Caco-2 (cell line): ENCODE data around the gene DUSP3. TPM values are rescaled to one million over a fixed set of nuclear protein-coding genes. Genes with fewer than 3 reads are reported as not detected.

ENCODE experiments used
- BruUV-seq: library from RNA; stranded (reverse); fragments of 400-500 nt; replicated peaks from 2 replicates; lab custom pipeline; 2021; lab: Mats Ljungman, UMichigan
- CTCF ChIA-PET: fragments of 300-600 bp; sonication (Branson Sonifier 250); formaldehyde crosslinking; loops from one replicate; lab custom pipeline; 2022; ENCODE audit warnings: antibody characterized with exemption; lab: Charles Lee
- POLR2A ChIA-PET: fragments of 300-600 bp; sonication (Branson Sonifier 250); formaldehyde crosslinking; loops from one replicate; lab custom pipeline; 2022; ENCODE audit warnings: antibody characterized with exemption; lab: Charles Lee
- DNase-seq, 2 experiments: peaks; one replicate each; pipeline versions ENCODE4 v3.0.0 to v3.0.0-alpha.2; 2020 to 2022
- H3K27me3 ChIP-seq: replicated peaks from 2 replicates; pipeline ENCODE4 v1.6.0; 2011; ENCODE audit warnings: low read length; ENCODE audit not compliant: control insufficient read depth, insufficient read depth
- H3K36me3 ChIP-seq: 2 replicates; pipeline ENCODE4 v1.5.1; 2011; ENCODE audit warnings: low read length; ENCODE audit not compliant: control insufficient read depth, insufficient read depth
- H3K4me1 ChIP-seq: fragments of 250-450 bp; sonication (Bioruptor Pico); 2 replicates; pipeline ENCODE4 v1.5.1; 2020; ENCODE audit warnings: mild to moderate bottlenecking
- H3K4me3 ChIP-seq: 2 replicates; pipeline ENCODE4 v1.5.1; 2011; ENCODE audit warnings: low read depth, mild to moderate bottlenecking, control low read depth, low read length
- H3K9me3 ChIP-seq: fragments of 250-450 bp; sonication (Bioruptor Pico); 2 replicates; pipeline ENCODE4 v1.5.1; 2020; ENCODE audit warnings: mild to moderate bottlenecking, moderate library complexity
- H3K27ac Mint-ChIP-seq: one replicate; pipeline ENCODE4 v1.8.0; 2022; ENCODE audit warnings: mixed read lengths; ENCODE audit not compliant: unreplicated experiment
- H3K27me3 Mint-ChIP-seq: one replicate; pipeline ENCODE4 v1.8.0; 2022; ENCODE audit warnings: mixed read lengths; ENCODE audit not compliant: insufficient read depth, unreplicated experiment
- H3K36me3 Mint-ChIP-seq: one replicate; pipeline ENCODE4 v1.8.0; 2022; ENCODE audit warnings: mild to moderate bottlenecking, mixed read lengths; ENCODE audit not compliant: insufficient read depth, unreplicated experiment
- H3K4me1 Mint-ChIP-seq: one replicate; pipeline ENCODE4 v1.8.0; 2022; ENCODE audit warnings: low read depth, mixed read lengths; ENCODE audit not compliant: unreplicated experiment
- H3K4me3 Mint-ChIP-seq: one replicate; pipeline ENCODE4 v1.8.0; 2022; ENCODE audit warnings: mild to moderate bottlenecking, moderate library complexity, mixed read lengths; ENCODE audit not compliant: unreplicated experiment
- H3K9me3 Mint-ChIP-seq: one replicate; pipeline ENCODE4 v1.8.0; 2022; ENCODE audit warnings: mixed read lengths; ENCODE audit not compliant: unreplicated experiment
- CTCF ChIP-seq, 2 experiments: fragments of 200-600 bp in 1 of 2; IDR thresholded peaks; 1 replicate in 1 of 2; 2 replicates in 1 of 2; pipeline versions ENCODE4 v1.5.1 to v1.8.0; 2011 to 2022; ENCODE audit warnings: antibody characterized with exemption in 1 of 2, control low read depth in 1 of 2, inconsistent platforms in 1 of 2, low read depth in 1 of 2, low read length in 1 of 2, mild to moderate bottlenecking in 1 of 2, moderate library complexity in 1 of 2; ENCODE audit not compliant: insufficient read depth in 1 of 2, severe bottlenecking in 1 of 2, unreplicated experiment in 1 of 2
- intact Hi-C: fragments of 100-400 bp; cut with micrococcal nuclease; formaldehyde crosslinking; loops from one replicate; pipeline ENCODE4 v1.10.0; 2022; ENCODE audit not compliant: unreplicated experiment
- total RNA-seq: library from RNA; stranded (reverse); gene quantifications from 2 replicates; pipeline ENCODE4 v1.2.3, GENCODE V29; 2022

The DUSP3 gene
- total RNA-seq, 1 experiment from 2014 or later, result 86.3 TPM

DNA sequence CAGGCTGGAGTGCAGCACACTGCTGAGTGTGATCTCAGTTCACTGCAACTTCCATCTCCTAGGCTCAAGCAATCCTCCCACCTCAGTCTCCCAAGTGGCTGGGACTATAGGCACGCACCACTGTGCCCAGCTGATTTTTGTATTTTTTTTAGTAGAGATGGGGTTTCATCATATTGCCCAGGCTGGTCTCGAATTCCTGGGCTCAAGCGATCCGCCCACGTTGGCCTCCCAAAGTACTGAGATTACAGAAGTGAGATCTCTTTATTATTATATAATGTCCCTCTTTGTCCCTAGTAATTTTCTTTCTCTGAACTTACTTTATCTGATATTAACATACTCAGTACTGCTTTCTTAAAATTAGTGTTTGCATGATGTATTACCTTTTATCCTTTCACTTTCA lies 9.8 kb upstream of the DUSP3 start:
- Histone ChIP-seq H3K36me3 (no peaks in the 10 kb centered on the region), H3K4me3 (no peak overlapping the region), H3K4me1 (peaks cover 5% of the 10 kb centered on the region; the same call in 1 of the 2 replicates), H3K9me3 (no peaks in the 10 kb centered on the region), H3K27me3 (no peaks in the 10 kb centered on the region)
- Mint-ChIP-seq H3K9me3 (no peaks in the 10 kb centered on the region), H3K27ac (no peak overlapping the region), H3K36me3 (no peaks in the 10 kb centered on the region), H3K4me1 (no peaks in the 10 kb centered on the region), H3K4me3 (no peak overlapping the region), H3K27me3 (no peaks in the 10 kb centered on the region)
- intact Hi-C loops, result no loop called here
- DNase-seq, result no peak
- BruUV-seq, result no TSS peak
- POLR2A ChIA-PET, result no interaction called here
- no peak for TF ChIP-seq CTCF (IDR thresholded peaks at IDR 0.05; ENCODE audit: insufficient read depth in 1 of 2, low read depth in 1 of 2, low read length in 1 of 2, severe bottlenecking in 1 of 2, unreplicated experiment in 1 of 2)
- CTCF ChIA-PET, result no interaction called here

- no peaks in the 10 kb centered on the region for H3K9me3 Mint-ChIP-seq
- BruUV-seq, result no TSS peak
- ChIA-PET CTCF (no interaction called here), POLR2A (interaction anchor here (0.9 kb wide), 1 partner anchor 9 kb away, joined by 4 read pairs; the partner anchor contains the start of gene DUSP3)
- Histone ChIP-seq H3K27me3 (no peaks in the 10 kb centered on the region), H3K4me1 (peaks cover 5% of the 10 kb centered on the region; the same call in 1 of the 2 replicates), H3K36me3 (no peaks in the 10 kb centered on the region), H3K4me3 (no peak overlapping the region), H3K9me3 (no peaks in the 10 kb centered on the region)
- no peaks in the 10 kb centered on the region for H3K36me3 Mint-ChIP-seq
- no peak for DNase-seq
- intact Hi-C loops, result no loop called here
- TF ChIP-seq CTCF (IDR thresholded peaks at IDR 0.05; ENCODE audit: insufficient read depth in 1 of 2, low read depth in 1 of 2, low read length in 1 of 2, severe bottlenecking in 1 of 2, unreplicated experiment in 1 of 2), result no peak
- H3K4me3 Mint-ChIP-seq, result no peak overlapping the region
- H3K27ac Mint-ChIP-seq, result no peak overlapping the region
- no peaks in the 10 kb centered on the region for H3K4me1 Mint-ChIP-seq
- H3K27me3 Mint-ChIP-seq, result no peaks in the 10 kb centered on the region
These were observed 9.0 kb upstream of the DUSP3 start for GRCh38 chr17:43787728-43788127.

GRCh38 chr17:43784628-43785101 lies 5.9 kb upstream of the DUSP3 start:
- POLR2A ChIA-PET, result no interaction called here
- Histone ChIP-seq H3K36me3 (no peaks in the 10 kb centered on the region), H3K4me3 (no peak overlapping the region), H3K9me3 (no peaks in the 10 kb centered on the region), H3K27me3 (no peaks in the 10 kb centered on the region), H3K4me1 (peaks cover 14% of the 10 kb centered on the region)
- Mint-ChIP-seq H3K27ac (no peak overlapping the region), H3K27me3 (no peaks in the 10 kb centered on the region), H3K4me3 (no peak overlapping the region), H3K36me3 (no peaks in the 10 kb centered on the region), H3K9me3 (no peaks in the 10 kb centered on the region), H3K4me1 (peaks cover 14% of the 10 kb centered on the region)
- DNase-seq, result no peak
- CTCF ChIA-PET, result no interaction called here
- TF ChIP-seq CTCF (IDR thresholded peaks at IDR 0.05; ENCODE audit: insufficient read depth in 1 of 2, low read depth in 1 of 2, low read length in 1 of 2, severe bottlenecking in 1 of 2, unreplicated experiment in 1 of 2), result no peak
- BruUV-seq, result no TSS peak
- intact Hi-C loops, result no loop called here
